HL-60 (cell line): ENCODE data around the gene FOCAD.

ENCODE experiments used
- DNase-seq, 2 experiments: peaks; one replicate each; pipeline ENCODE4 v3.0.0-alpha.2; 2010 to 2020; ENCODE audit warnings: low read depth in 1 of 2, low spot score in 1 of 2
- H3K27ac ChIP-seq: fragments of 250-450 bp; sonication (Bioruptor Pico); replicated peaks from 2 replicates; pipeline ENCODE4 v1.5.1; 2020; ENCODE audit warnings: mild to moderate bottlenecking, moderate library complexity
- H3K27me3 ChIP-seq: fragments of 250-450 bp; sonication (Bioruptor Pico); 2 replicates; pipeline ENCODE4 v1.5.1; 2021; ENCODE audit warnings: mild to moderate bottlenecking, moderate library complexity; ENCODE audit not compliant: insufficient read depth, poor library complexity, severe bottlenecking
- H3K4me3 ChIP-seq: replicated peaks from 2 replicates; pipeline ENCODE4 v1.5.1; 2011; ENCODE audit warnings: mild to moderate bottlenecking, control low read depth, low read length; ENCODE audit not compliant: insufficient read depth
- GABPA ChIP-seq: IDR thresholded peaks from 2 replicates; pipeline ENCODE4 v1.6.1; 2012; ENCODE audit warnings: low read depth
- POLR2AphosphoS5 ChIP-seq: IDR thresholded peaks from 2 replicates; pipeline ENCODE4 v1.6.1; 2012; ENCODE audit warnings: low read depth
- SPI1 ChIP-seq: IDR thresholded peaks from 2 replicates; pipeline ENCODE4 v1.6.1; 2012; ENCODE audit warnings: low read depth, mild to moderate bottlenecking, borderline replicate concordance
- TF ChIP-seq, protein P1 (sequence below): IDR thresholded peaks from 2 replicates; pipeline ENCODE4 v1.6.1; 2012; ENCODE audit warnings: low read depth; ENCODE audit not compliant: insufficient replicate concordance
- TF ChIP-seq, protein P2 (sequence below): IDR thresholded peaks from one replicate; pipeline ENCODE4 v1.5.1; 2011; ENCODE audit warnings: low read length, control low read depth, inconsistent platforms; ENCODE audit not compliant: insufficient read depth

Gene FOCAD

GRCh38 chr9:20707708-20708107 lies 23.6 kb downstream of the FOCAD start:
- no peak overlapping the region for H3K4me3 ChIP-seq
- H3K27ac ChIP-seq: no peak overlapping the region
- DNase-seq: no peak
- no peak for TF ChIP-seq SPI1
- no peak for TF ChIP-seq POLR2AphosphoS5
- TF ChIP-seq GABPA: no peak
- TF ChIP-seq, protein P1, sequence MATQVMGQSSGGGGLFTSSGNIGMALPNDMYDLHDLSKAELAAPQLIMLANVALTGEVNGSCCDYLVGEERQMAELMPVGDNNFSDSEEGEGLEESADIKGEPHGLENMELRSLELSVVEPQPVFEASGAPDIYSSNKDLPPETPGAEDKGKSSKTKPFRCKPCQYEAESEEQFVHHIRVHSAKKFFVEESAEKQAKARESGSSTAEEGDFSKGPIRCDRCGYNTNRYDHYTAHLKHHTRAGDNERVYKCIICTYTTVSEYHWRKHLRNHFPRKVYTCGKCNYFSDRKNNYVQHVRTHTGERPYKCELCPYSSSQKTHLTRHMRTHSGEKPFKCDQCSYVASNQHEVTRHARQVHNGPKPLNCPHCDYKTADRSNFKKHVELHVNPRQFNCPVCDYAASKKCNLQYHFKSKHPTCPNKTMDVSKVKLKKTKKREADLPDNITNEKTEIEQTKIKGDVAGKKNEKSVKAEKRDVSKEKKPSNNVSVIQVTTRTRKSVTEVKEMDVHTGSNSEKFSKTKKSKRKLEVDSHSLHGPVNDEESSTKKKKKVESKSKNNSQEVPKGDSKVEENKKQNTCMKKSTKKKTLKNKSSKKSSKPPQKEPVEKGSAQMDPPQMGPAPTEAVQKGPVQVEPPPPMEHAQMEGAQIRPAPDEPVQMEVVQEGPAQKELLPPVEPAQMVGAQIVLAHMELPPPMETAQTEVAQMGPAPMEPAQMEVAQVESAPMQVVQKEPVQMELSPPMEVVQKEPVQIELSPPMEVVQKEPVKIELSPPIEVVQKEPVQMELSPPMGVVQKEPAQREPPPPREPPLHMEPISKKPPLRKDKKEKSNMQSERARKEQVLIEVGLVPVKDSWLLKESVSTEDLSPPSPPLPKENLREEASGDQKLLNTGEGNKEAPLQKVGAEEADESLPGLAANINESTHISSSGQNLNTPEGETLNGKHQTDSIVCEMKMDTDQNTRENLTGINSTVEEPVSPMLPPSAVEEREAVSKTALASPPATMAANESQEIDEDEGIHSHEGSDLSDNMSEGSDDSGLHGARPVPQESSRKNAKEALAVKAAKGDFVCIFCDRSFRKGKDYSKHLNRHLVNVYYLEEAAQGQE: no peak
- TF ChIP-seq, protein P2, sequence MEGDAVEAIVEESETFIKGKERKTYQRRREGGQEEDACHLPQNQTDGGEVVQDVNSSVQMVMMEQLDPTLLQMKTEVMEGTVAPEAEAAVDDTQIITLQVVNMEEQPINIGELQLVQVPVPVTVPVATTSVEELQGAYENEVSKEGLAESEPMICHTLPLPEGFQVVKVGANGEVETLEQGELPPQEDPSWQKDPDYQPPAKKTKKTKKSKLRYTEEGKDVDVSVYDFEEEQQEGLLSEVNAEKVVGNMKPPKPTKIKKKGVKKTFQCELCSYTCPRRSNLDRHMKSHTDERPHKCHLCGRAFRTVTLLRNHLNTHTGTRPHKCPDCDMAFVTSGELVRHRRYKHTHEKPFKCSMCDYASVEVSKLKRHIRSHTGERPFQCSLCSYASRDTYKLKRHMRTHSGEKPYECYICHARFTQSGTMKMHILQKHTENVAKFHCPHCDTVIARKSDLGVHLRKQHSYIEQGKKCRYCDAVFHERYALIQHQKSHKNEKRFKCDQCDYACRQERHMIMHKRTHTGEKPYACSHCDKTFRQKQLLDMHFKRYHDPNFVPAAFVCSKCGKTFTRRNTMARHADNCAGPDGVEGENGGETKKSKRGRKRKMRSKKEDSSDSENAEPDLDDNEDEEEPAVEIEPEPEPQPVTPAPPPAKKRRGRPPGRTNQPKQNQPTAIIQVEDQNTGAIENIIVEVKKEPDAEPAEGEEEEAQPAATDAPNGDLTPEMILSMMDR: no peak
- no peaks in the 10 kb centered on the region for H3K27me3 ChIP-seq

GRCh38 chr9:20713172-20713571 lies 29.1 kb downstream of the FOCAD start:
- TF ChIP-seq, protein P2: no peak
- TF ChIP-seq SPI1: no peak
- TF ChIP-seq GABPA: no peak
- TF ChIP-seq POLR2AphosphoS5: no peak
- TF ChIP-seq, protein P1: no peak
- H3K27ac ChIP-seq: no peak overlapping the region
- DNase-seq: no peak
- H3K4me3 ChIP-seq: no peak overlapping the region
- no peaks in the 10 kb centered on the region for H3K27me3 ChIP-seq

DNA sequence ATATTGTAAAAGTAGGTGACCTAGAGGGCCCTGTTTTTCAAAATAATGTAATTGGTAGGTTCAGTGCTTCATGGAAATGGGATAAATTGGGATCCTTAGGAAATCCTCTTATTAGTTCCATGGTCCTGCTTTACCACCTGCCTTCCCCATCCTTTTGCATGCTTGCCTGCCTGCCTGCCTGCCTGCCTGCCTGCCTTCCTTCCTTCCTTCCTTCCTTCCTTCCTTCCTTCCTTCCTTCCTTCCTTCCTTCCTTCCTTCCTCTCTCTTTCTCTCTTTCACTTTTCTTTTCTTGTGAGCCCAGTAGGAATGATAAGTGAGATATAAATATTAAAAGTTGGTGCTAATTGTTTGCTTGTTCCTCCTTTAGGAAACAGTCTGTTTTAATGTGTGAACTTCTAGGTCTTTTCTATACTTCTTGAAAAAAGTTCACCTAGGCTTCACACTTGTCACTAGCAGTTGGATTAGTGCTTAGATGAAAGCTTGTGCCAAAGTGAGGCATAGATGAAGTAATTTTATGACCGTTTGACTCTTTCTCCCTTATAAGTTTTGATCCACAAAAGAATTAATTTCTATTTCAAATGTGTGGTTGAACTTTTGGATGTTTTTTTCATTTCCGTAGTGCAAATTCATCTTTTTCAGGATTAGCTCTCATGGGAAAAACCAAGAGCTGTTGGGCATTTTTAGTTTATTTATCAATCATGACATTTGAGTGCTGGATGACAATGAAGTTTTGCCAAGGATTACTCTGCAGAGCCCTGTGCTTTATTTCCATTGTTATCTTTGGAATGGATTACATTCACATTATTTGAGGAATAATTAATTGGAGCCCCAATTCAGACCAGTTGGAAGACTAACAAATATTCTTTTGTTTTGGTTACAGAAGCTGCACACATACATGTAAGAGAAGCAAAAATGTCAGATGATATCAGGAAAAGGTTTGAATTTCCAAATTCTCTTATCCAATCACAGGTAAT lies 30.7 kb downstream of the FOCAD start:
- TF ChIP-seq SPI1 (no peak), POLR2AphosphoS5 (no peak), GABPA (no peak)
- TF ChIP-seq, protein P1: no peak
- TF ChIP-seq, protein P2: no peak
- Histone ChIP-seq H3K27me3 (no peaks in the 10 kb centered on the region), H3K4me3 (no peak overlapping the region), H3K27ac (no peak overlapping the region)
- no peak for DNase-seq
